Stimulated activated CD4-positive, alpha-beta T cell treated with anti-CD3 and anti-CD28 coated beads, Interleukin-12 subunit alpha, Interleukin-12 subunit beta, amount 100 ng/mL, for 4 hours (primary cell): Measurements from ENCODE around the gene FAP.

Experiments
- DNase-seq: peaks from one replicate; pipeline ENCODE4 v3.0.0-alpha.2; 2020

The FAP gene

GRCh38 chr2:162243294-162243693, at the start of gene FAP:
FAP (minus strand) TSS chr2:162243445; CDS start chr2:162243327, 118 bp downstream.
- no peak for DNase-seq

- no peak for DNase-seq
These were observed 48.5 kb upstream of the FAP start for GRCh38 chr2:162291748-162292147.

GRCh38 chr2:162282765-162283425, 39.6 kb upstream of the FAP start:
- no peak for DNase-seq

- no peak for DNase-seq
These were observed 37.4 kb upstream of the FAP start for GRCh38 chr2:162280654-162281053.

GRCh38 chr2:162277381-162277780, 34.1 kb upstream of the FAP start:
- DNase-seq, result no peak

- no peak for DNase-seq
These were observed 24.8 kb upstream of the FAP start for GRCh38 chr2:162267996-162268395.

GRCh38 chr2:162267496-162267895, 24.3 kb upstream of the FAP start:
- no peak for DNase-seq

- DNase-seq, result no peak
These were observed 23.2 kb upstream of the FAP start for GRCh38 chr2:162266460-162266760.

- DNase-seq, result no peak
These were observed 22.6 kb upstream of the FAP start for GRCh38 chr2:162265666-162266459.

GRCh38 chr2:162261032-162261945, 18.0 kb upstream of the FAP start:
- no peak for DNase-seq

GRCh38 chr2:162258686-162259085, 15.4 kb upstream of the FAP start:
- no peak for DNase-seq

GRCh38 chr2:162258169-162258568, 14.9 kb upstream of the FAP start:
- no peak for DNase-seq

- no peak for DNase-seq
These were observed 14.2 kb upstream of the FAP start for GRCh38 chr2:162257425-162257824.

GRCh38 chr2:162256591-162256991, 13.3 kb upstream of the FAP start:
- DNase-seq, result no peak

GRCh38 chr2:162254236-162254871, 11.1 kb upstream of the FAP start:
- no peak for DNase-seq

GRCh38 chr2:162253435-162253834, 10.2 kb upstream of the FAP start:
- no peak for DNase-seq

GRCh38 chr2:162252153-162252552, 8.9 kb upstream of the FAP start:
- DNase-seq, result no peak

GRCh38 chr2:162245781-162246180, 2.5 kb upstream of the FAP start:
- DNase-seq, result no peak

- DNase-seq, result no peak
These were observed 1.8 kb upstream of the FAP start for GRCh38 chr2:162245061-162245460.

GRCh38 chr2:162244541-162245031, 1.3 kb upstream of the FAP start:
- DNase-seq, result no peak

- DNase-seq, result no peak
These were observed 470 bp upstream of the FAP start for GRCh38 chr2:162243715-162244114.

GRCh38 chr2:162242586-162243280, 512 bp downstream of the FAP start:
- no peak for DNase-seq
